C4-2B (cell line): Measurements from ENCODE around the gene SEC31B.

Experiments used
- H3K27ac ChIP-seq: fragments of 450-650 bp; 2 replicates; pipeline ENCODE4 v1.5.1; 2017
- ZFX ChIP-seq: fragments of 450-650 bp; IDR thresholded peaks from 2 replicates; pipeline ENCODE4 v1.6.1; 2017
- TF ChIP-seq, protein P1 (sequence below): fragments of 450-650 bp; conservative IDR thresholded peaks from 2 replicates; pipeline ENCODE4 v1.5.1; 2017; ENCODE audit warnings: mild to moderate bottlenecking

SEC31B gene

DNA sequence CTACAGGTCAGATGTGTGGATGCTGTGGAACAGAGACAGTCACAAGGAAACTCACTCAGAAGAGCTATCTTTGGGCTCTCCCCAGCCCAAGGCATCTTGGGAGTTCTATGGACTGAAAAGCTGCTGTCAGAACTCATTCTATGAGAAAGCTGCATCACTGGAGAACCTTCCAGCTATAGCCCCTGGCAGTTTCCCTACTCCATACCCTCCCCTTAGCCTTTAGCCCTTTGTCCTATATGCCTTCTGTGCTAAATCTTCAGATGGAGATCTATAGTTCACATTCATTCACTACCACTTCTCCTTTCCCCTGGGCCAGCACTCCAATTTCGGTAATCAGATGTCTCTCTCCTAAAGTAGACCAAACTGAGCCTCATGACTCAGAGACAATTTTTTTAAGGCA is 49.9 kb downstream of the SEC31B start:
- TF ChIP-seq, protein P1, sequence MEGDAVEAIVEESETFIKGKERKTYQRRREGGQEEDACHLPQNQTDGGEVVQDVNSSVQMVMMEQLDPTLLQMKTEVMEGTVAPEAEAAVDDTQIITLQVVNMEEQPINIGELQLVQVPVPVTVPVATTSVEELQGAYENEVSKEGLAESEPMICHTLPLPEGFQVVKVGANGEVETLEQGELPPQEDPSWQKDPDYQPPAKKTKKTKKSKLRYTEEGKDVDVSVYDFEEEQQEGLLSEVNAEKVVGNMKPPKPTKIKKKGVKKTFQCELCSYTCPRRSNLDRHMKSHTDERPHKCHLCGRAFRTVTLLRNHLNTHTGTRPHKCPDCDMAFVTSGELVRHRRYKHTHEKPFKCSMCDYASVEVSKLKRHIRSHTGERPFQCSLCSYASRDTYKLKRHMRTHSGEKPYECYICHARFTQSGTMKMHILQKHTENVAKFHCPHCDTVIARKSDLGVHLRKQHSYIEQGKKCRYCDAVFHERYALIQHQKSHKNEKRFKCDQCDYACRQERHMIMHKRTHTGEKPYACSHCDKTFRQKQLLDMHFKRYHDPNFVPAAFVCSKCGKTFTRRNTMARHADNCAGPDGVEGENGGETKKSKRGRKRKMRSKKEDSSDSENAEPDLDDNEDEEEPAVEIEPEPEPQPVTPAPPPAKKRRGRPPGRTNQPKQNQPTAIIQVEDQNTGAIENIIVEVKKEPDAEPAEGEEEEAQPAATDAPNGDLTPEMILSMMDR, result no peak
- no peak for TF ChIP-seq ZFX
- H3K27ac ChIP-seq, result no peak overlapping the region

DNA sequence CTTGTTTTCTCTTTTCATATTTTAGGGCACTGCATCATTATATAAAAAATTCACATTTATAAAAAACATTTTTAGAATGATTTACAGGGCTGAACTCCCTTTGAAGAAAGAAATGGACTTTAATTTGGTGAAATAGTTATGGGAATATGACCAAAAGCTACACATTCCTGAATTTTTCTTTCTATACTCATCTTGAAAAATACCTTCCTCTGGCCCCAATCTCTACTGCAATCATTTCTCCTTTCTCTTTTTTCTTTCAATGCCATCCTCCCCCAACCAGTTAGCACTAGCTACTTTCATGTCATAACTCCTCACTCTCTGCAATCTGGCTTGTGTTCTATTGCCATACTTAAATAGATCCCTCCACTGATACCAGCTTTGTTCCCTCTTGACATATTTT is 50.7 kb downstream of the SEC31B start:
- TF ChIP-seq, protein P1, result no peak
- TF ChIP-seq ZFX, result no peak
- no peak overlapping the region for H3K27ac ChIP-seq

DNA sequence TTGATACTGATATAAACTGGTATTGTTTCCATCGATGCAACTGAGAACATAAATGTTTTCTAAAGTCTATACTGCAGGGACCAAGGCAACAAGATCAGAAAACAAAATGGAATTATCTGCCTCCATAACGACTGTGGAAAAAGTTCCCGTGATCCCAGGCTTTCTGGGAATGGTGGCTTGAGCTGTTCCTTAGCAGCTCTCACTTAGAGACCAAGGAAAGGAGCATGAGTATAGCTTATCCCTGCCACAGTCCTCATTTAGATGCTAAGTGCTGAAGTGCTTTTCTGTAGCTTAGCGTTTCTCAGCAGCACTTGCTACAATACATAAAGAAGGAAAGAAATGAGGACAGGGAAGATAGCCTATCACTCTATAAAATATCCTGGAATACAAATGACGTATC is 51.3 kb downstream of the SEC31B start:
- TF ChIP-seq ZFX, result no peak
- TF ChIP-seq, protein P1, result no peak
- no peak overlapping the region for H3K27ac ChIP-seq

DNA sequence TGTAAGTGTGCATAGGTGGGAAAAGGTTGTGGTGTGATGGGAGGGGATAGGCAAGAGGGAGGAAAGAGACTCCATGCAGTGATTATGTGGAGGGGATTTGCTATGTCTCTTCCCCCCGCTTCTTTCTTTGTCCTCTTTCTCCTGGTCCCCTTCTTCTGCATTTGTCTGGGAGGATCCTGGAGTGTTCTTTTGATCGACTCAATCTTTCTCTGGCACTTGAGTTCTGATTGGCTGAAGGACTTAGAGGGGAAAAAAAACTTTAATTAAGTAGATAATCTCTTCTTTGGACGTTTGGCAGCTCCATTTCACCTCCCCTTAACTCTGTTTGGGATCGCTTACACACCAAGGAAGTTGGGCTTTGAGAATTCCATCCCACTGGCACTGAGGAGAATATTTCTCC is 57.0 kb downstream of the SEC31B start, which contains the start of gene WNT8B:
WNT8B (plus strand) TSS at position 301 of the 400 bp plus-strand sequence. CDS start 160 bp downstream, outside the sequence.
- TF ChIP-seq, protein P1, result no peak
- TF ChIP-seq ZFX, result no peak

DNA sequence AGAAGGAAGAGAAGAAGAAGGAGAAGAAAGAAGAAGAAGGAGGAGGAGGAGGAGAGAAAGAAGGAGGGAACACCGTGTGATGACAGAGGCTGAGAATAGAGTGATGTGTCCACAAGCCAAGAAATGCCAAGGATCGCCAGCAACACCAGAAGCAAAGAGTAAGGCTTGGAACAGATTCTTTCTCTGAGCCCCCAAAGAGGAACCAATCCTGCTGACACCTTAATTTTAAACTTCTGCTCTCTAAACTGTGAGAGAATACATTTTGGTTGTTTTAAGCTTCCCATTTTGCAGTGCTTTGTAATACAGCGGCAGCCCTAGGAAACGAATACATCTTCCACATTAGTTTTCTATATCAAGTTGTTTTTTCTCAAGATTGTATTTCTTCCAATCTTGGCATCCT is 70.7 kb downstream of the SEC31B start:
- no peak for TF ChIP-seq ZFX
- TF ChIP-seq, protein P1, result no peak
- H3K27ac ChIP-seq, result no peak overlapping the region

More for the DNA sequence above, 57.0 kb downstream of the SEC31B start, which contains the start of gene WNT8B:
- no peak within 1 kb of the TSS for H3K27ac ChIP-seq

DNA sequence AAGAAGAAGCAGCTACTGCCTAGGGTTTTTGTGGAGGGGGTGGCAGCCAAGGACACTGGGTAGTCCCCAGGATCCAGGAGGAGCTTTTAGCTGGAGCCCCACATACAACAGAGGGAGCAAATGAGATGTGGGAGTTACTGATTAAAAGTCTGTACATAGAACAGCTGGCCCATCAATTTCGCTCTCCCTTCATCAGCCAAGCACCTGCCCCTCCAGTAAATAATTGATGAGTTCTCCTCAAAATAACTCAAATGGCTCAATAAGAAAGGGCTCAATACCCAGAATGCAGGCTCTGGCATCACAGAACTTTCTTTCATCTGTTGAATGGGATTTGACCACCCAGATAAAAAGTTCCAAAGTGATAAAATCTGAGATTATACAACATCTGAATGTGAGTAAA is 72.0 kb downstream of the SEC31B start:
- no peak for TF ChIP-seq ZFX
- TF ChIP-seq, protein P1, result no peak
- H3K27ac ChIP-seq, result no peak overlapping the region

DNA sequence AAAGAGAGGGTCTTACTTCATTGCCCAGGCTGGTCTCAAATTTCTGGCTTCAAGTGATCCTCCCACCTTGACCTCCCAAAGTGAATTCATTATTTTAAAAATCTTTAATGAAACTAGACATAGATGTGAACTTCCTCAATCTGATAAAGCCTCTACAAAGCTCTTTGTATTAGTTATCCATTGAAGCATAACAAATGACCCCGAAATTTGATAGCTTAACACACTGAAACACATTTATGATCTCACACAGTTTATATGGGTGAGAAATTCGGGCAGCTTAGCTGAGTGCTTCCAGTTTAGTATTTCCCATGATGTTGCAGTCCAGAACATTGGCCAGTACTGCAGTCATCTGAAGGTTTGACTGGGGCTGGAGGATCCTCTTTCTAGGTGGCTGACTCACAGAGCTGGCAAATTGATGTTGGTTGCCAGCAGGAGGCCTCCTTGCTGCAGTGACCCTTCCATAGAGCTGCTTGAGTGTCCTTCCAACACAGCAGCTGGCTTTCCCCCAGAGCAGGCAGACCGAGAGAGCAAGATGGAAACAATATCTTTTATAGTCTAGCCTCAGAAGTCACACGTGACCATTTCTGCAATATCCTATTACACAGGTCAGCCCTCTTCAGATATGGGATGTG is 73.4 kb downstream of the SEC31B start:
- TF ChIP-seq ZFX, result no peak
- TF ChIP-seq, protein P1, result no peak
- H3K27ac ChIP-seq, result no peak overlapping the region
